ENCODE results near the gene NUP85. TPM values are rescaled to one million over a fixed set of nuclear protein-coding genes. Genes with fewer than 3 reads are reported as not detected.
"Not testable (repeated sequence)": the region's sequence is repeated elsewhere in the genome, so short reads cannot be mapped to it uniquely, and the experiment has no call there.

NUP85 gene
- polyA plus RNA-seq, 2 of the 4 experiments (the other 2 are of a cell fraction), result 83.4 to 110 TPM

DNA sequence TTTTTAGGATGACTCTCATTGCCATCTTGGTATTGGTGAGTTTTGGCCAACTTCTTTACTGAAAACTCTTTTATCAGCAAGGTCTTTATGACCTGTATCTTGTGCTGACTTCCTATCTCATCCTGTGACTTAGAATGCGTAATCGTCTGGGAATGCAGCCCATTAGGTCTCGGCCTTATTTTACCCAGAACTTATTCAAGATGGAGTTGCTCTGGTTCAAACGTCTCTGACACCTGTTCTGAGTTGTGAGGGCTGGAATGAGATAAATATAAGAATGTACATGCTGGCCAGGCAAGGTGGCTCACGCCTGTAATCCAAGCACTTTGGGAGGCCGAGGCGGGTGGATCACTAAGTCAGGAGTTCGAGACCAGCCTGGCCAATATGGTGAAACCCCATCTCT is 47.0 kb upstream of the NUP85 start:
- ATAC-seq; H3K4me3 ChIP-seq; H3K9me3 ChIP-seq; FAIRE-seq; TF ChIP-seq FOSL2 (IDR thresholded peaks at IDR 0.05): not testable (repeated sequence)
- WGBS (ENCODE audit: missing lambda C conversion rate), result 79% methylated on average over 8 of the region's 8 CpGs
- peaks cover 38% of the 10 kb centered on the region for H3K4me1 ChIP-seq
- ChIA-PET POLR2A (interaction anchor here (1.4 kb wide), 1 partner anchor 34 kb away, joined by 4 read pairs; no protein-coding TSS in a partner anchor), CTCF (interaction anchor here (0.6 to 5.2 kb wide), 6 partner anchors 13 to 209 kb away, joined by 3 to 26 read pairs (median 10); partner anchors contain the start of gene NT5C)
- H3K27ac ChIP-seq, result peak overlapping the region; percentile 48 to 77; a peak in 4 of 6 replicates
- TF ChIP-seq, protein P1, sequence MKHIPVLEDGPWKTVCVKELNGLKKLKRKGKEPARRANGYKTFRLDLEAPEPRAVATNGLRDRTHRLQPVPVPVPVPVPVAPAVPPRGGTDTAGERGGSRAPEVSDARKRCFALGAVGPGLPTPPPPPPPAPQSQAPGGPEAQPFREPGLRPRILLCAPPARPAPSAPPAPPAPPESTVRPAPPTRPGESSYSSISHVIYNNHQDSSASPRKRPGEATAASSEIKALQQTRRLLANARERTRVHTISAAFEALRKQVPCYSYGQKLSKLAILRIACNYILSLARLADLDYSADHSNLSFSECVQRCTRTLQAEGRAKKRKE (CRISPR knock-in tag; IDR thresholded peaks at IDR 0.05; ENCODE audit: low read depth), result peak; percentile 100
- TF ChIP-seq RARB (CRISPR knock-in tag; IDR thresholded peaks at IDR 0.05) (peak; percentile 83; the same call in 1 of the 2 replicates), HOXB5 (CRISPR knock-in tag; IDR thresholded peaks at IDR 0.05) (peak; percentile 99), EHF (CRISPR knock-in tag; IDR thresholded peaks at IDR 0.05) (peak; percentile 99), HEYL (CRISPR knock-in tag; IDR thresholded peaks at IDR 0.05) (peak; percentile 96), ZSCAN20 (CRISPR knock-in tag; IDR thresholded peaks at IDR 0.05) (peak; percentile 84; the same call in 1 of the 2 replicates), TFCP2L1 (CRISPR knock-in tag; IDR thresholded peaks at IDR 0.05) (peak; percentile 92; the same call in 1 of the 2 replicates), FOSL2 (CRISPR knock-in tag; IDR thresholded peaks at IDR 0.05) (peak; percentile 62), FOSB (CRISPR knock-in tag; IDR thresholded peaks at IDR 0.05) (peak; percentile 97), ZNF302 (CRISPR knock-in tag; IDR thresholded peaks at IDR 0.05) (peak; percentile 97; the same call in 1 of the 2 replicates), HOXB13 (CRISPR knock-in tag; IDR thresholded peaks at IDR 0.05; ENCODE audit: low read depth) (peak; percentile 99), HOXA7 (CRISPR knock-in tag; IDR thresholded peaks at IDR 0.05) (peak; percentile 96), NPAS2 (CRISPR knock-in tag; IDR thresholded peaks at IDR 0.05; ENCODE audit: borderline replicate concordance) (peak; percentile 87), FOXS1 (CRISPR knock-in tag; IDR thresholded peaks at IDR 0.05) (peak; percentile 99), TP53 (CRISPR knock-in tag; IDR thresholded peaks at IDR 0.05) (peak; percentile 98)
- TF ChIP-seq, protein P2, sequence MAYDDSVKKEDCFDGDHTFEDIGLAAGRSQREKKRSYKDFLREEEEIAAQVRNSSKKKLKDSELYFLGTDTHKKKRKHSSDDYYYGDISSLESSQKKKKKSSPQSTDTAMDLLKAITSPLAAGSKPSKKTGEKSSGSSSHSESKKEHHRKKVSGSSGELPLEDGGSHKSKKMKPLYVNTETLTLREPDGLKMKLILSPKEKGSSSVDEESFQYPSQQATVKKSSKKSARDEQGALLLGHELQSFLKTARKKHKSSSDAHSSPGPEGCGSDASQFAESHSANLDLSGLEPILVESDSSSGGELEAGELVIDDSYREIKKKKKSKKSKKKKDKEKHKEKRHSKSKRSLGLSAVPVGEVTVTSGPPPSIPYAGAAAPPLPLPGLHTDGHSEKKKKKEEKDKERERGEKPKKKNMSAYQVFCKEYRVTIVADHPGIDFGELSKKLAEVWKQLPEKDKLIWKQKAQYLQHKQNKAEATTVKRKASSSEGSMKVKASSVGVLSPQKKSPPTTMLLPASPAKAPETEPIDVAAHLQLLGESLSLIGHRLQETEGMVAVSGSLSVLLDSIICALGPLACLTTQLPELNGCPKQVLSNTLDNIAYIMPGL (CRISPR knock-in tag; IDR thresholded peaks at IDR 0.05; ENCODE audit: borderline replicate concordance), result peak; percentile 80; the same call in 1 of the 2 replicates
- DNase-seq (ENCODE audit: low read depth in 1 of 2, low spot score in 1 of 2), result peak in 1 of 2 experiments; percentile 60
- peak overlapping the region; percentile 59; the same call in 2 of the 3 replicates for H3K4me2 ChIP-seq

DNA sequence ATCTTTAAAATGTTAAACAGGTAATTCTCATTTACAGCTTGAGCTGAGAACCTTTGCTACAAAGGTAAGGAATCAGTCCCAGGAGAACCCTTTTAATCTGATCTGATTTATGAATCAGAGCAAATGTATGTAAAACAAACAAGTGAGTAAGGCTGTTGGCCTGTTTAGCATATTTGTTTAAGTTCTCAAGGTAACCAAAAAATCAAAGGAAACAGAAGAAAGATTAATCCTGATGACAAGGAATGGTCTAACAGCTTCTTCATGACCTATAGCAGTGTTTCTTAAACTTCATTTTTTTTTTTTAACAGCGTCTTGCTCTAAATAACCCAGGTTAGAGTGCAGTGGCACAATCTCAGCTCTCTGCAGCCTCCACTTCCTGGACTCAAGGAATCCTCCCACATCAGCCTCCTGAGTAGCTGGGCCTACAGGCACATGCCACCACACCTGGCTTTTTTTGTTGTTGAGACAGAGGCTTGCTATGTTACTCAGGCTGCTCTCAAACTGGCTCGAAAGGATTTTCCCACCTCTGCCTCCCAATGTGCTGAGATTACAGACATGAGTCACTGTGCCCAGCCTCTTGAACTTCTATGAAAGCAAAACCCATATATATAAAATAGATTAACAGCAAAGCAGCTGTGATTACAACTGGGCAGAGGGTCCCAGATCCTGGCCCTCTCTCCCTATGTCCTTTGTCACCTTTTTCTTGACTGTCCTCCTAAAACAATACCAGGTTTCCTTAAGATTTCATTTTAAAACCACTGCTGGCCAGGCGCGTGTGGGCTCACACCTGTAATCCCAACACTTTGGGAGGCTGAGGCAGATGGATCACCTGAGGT is 46.1 kb upstream of the NUP85 start:
- Histone ChIP-seq H3K27ac (peak overlapping the region; percentile 48 to 77), H3K4me2 (peak overlapping the region; percentile 59), H3K9me3 (no peaks in the 10 kb centered on the region), H3K4me1 (peaks cover 38% of the 10 kb centered on the region), H3K4me3 (no peak overlapping the region)
- 47% methylated on average over 4 of the region's 4 CpGs for WGBS (ENCODE audit: missing lambda C conversion rate)
- CTCF ChIA-PET, result interaction anchor here (0.5 to 5.2 kb wide), 10 partner anchors 10 to 89 kb away, joined by 3 to 26 read pairs (median 5); partner anchors contain the start of gene NT5C
- POLR2A ChIA-PET, result interaction anchor here (1.4 kb wide), 1 partner anchor 35 kb away, joined by 4 read pairs; no protein-coding TSS in a partner anchor
- peak; percentile 34 to 39; a peak in 5 of 6 replicates for ATAC-seq
- peak; percentile 67 for FAIRE-seq
- DNase-seq (ENCODE audit: low read depth in 1 of 2, low spot score in 1 of 2), result peak in 1 of 2 experiments; percentile 73
- TF ChIP-seq SREBF2 (IDR thresholded peaks at IDR 0.05), result no peak
- TF ChIP-seq NR3C1 (IDR thresholded peaks at IDR 0.05), result no peak
- no peak for TF ChIP-seq RFX5 (IDR thresholded peaks at IDR 0.05)
- no peak for TF ChIP-seq BHLHE40 (IDR thresholded peaks at IDR 0.05; ENCODE audit: low read depth, low read length)
- no peak for TF ChIP-seq ESRRA (IDR thresholded peaks at IDR 0.05; ENCODE audit: borderline replicate concordance, low read length)
- TF ChIP-seq RCOR1 (IDR thresholded peaks at IDR 0.05; ENCODE audit: low read depth, low read length), result no peak
- TF ChIP-seq, protein P1 (CRISPR knock-in tag; IDR thresholded peaks at IDR 0.05; ENCODE audit: low read depth), result no peak
- TF ChIP-seq ZFP36 (IDR thresholded peaks at IDR 0.05; ENCODE audit: borderline replicate concordance, partially characterized antibody), result peak; percentile 11
- peak; percentile 89; the same call in 1 of the 2 replicates for TF ChIP-seq GATA3 (IDR thresholded peaks at IDR 0.05; ENCODE audit: borderline replicate concordance)
- no peak for TF ChIP-seq EHF (CRISPR knock-in tag; IDR thresholded peaks at IDR 0.05)
- no peak for TF ChIP-seq RARB (CRISPR knock-in tag; IDR thresholded peaks at IDR 0.05)
- TF ChIP-seq JUNB (IDR thresholded peaks at IDR 0.05), result peak; percentile 59
- peak in 1 of 2 experiments; percentile 24; a peak in 1 of 5 replicates for TF ChIP-seq JUN (IDR thresholded peaks at IDR 0.05)
- peak in 1 of 2 experiments; percentile 9; a peak in 1 of 4 replicates for TF ChIP-seq CEBPB (IDR thresholded peaks at IDR 0.05)
- no peak for TF ChIP-seq HDAC2 (IDR thresholded peaks at IDR 0.05)
- TF ChIP-seq TP53 (CRISPR knock-in tag; IDR thresholded peaks at IDR 0.05), result no peak
- TF ChIP-seq MAZ (IDR thresholded peaks at IDR 0.05; ENCODE audit: borderline replicate concordance, low read depth, low read length), result no peak
- no peak for TF ChIP-seq EP300 (IDR thresholded peaks at IDR 0.05)
- TF ChIP-seq, protein P3, sequence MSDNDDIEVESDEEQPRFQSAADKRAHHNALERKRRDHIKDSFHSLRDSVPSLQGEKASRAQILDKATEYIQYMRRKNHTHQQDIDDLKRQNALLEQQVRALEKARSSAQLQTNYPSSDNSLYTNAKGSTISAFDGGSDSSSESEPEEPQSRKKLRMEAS (IDR thresholded peaks at IDR 0.05), result peak; percentile 49; the same call in 1 of the 2 replicates
- TF ChIP-seq NPAS2 (CRISPR knock-in tag; IDR thresholded peaks at IDR 0.05; ENCODE audit: borderline replicate concordance), result no peak
- TF ChIP-seq FOSL2 (IDR thresholded peaks at IDR 0.05), result no peak
- TF ChIP-seq FOSL2 (CRISPR knock-in tag; IDR thresholded peaks at IDR 0.05), result peak; percentile 90
- no peak for TF ChIP-seq HOXB5 (CRISPR knock-in tag; IDR thresholded peaks at IDR 0.05)

Data from A549 (cell line).